ENCODE measurements around the gene ZCCHC3.

The ZCCHC3 gene

DNA sequence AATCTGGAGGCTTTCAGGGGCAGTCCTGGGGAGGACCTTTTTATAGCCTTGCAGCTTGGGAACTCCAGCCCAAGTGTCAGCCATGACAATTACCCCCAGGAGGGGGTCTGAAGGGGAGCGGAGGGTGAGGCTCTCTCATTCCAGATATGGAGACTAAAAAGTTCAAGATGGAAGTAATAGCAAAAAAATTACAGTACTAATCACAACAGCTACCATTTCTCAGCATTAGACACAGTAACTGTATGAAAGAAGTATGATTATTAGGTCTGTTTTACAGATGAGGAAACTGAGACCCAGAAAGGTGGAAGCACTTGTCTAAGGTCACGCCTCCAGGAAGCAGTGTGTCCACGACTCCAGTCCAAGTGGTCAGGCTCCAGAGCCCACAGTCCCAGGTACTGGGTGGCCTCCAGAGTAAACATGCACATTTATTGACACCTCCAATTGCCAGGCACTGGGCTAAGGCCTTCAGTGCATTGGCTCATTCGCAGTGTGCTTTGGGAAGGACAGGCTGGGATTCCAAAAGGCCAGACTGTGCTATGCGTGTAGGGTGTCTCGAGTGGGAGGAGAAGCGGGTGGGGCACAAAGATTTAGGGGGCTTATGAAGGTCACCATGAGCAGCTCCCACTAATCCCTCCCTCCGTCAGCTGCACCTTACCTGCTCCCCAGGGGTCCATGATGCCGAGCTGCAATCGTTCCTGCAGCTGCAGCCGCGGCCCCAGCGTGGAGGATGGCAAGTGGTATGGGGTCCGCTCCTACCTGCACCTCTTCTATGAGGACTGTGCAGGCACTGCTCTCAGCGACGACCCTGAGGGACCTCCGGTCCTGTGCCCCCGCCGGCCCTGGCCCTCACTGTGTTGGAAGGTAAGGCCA lies 51.8 kb downstream of the ZCCHC3 start:
- no peak for DNase-seq (ENCODE audit: low spot score)
- in situ Hi-C loops (cut with MboI; ENCODE audit: low pct_unique_long_range_greater_than_20kb, low sequenced_read_pairs, unreplicated experiment) = no loop called here
- TF ChIP-seq, protein P1, sequence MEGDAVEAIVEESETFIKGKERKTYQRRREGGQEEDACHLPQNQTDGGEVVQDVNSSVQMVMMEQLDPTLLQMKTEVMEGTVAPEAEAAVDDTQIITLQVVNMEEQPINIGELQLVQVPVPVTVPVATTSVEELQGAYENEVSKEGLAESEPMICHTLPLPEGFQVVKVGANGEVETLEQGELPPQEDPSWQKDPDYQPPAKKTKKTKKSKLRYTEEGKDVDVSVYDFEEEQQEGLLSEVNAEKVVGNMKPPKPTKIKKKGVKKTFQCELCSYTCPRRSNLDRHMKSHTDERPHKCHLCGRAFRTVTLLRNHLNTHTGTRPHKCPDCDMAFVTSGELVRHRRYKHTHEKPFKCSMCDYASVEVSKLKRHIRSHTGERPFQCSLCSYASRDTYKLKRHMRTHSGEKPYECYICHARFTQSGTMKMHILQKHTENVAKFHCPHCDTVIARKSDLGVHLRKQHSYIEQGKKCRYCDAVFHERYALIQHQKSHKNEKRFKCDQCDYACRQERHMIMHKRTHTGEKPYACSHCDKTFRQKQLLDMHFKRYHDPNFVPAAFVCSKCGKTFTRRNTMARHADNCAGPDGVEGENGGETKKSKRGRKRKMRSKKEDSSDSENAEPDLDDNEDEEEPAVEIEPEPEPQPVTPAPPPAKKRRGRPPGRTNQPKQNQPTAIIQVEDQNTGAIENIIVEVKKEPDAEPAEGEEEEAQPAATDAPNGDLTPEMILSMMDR (IDR thresholded peaks at IDR 0.05; ENCODE audit: extremely low read depth, insufficient read depth, missing control alignments) = no peak

Measured in GM13977 (cell line).